IMR-90 (cell line): ENCODE results near the gene LAG3. TPM values are rescaled to one million over a fixed set of nuclear protein-coding genes. Genes with fewer than 3 reads are reported as not detected.

Experiments
- CEBPB ChIP-seq: IDR thresholded peaks from 2 replicates; pipeline ENCODE4 v1.6.1; 2012; ENCODE audit warnings: low read depth, low read length, improper control_type of control experiment
- ELK1 ChIP-seq: fragments of 150-350 bp; IDR thresholded peaks from 2 replicates; pipeline ENCODE4 v1.6.1; 2016; ENCODE audit warnings: low read depth, mild to moderate bottlenecking, low read length, moderate library complexity, borderline replicate concordance
- MAFK ChIP-seq: IDR thresholded peaks from 2 replicates; pipeline ENCODE4 v1.6.1; 2012; ENCODE audit warnings: low read depth, low read length, improper control_type of control experiment
- MXI1 ChIP-seq: IDR thresholded peaks from 2 replicates; pipeline ENCODE4 v1.6.1; 2012; ENCODE audit warnings: low read depth, mild to moderate bottlenecking, low read length, moderate library complexity, borderline replicate concordance
- POLR2A ChIP-seq: IDR thresholded peaks from 2 replicates; pipeline ENCODE4 v1.6.1; 2012; ENCODE audit warnings: mild to moderate bottlenecking, low read depth, low read length
- RAD21 ChIP-seq: IDR thresholded peaks from 2 replicates; pipeline ENCODE4 v1.6.1; 2012; ENCODE audit warnings: low read length, improper control_type of control experiment
- RFX5 ChIP-seq: IDR thresholded peaks from 2 replicates; pipeline ENCODE4 v1.8.0; 2012; ENCODE audit warnings: low read depth, mild to moderate bottlenecking, low read length, moderate library complexity
- polyA plus RNA-seq, 3 experiments: library from polyadenylated mRNA; depleted of rRNA; stranded (reverse); fragments of >200 nt; gene quantifications; 2 replicates each; pipeline ENCODE4 v1.2.3, GENCODE V29; 2012; ENCODE audit warnings: low replicate concordance in 1 of 3
- total RNA-seq: library from RNA; depleted of rRNA; stranded (reverse); fragments of >200 nt; gene quantifications from 2 replicates; pipeline ENCODE4 v1.2.3, GENCODE V29; 2012

LAG3 gene
- total and polyA plus RNA-seq, 2 of the 4 experiments (the other 2 are of a cell fraction): 0.41 TPM; not detected in 1

DNA sequence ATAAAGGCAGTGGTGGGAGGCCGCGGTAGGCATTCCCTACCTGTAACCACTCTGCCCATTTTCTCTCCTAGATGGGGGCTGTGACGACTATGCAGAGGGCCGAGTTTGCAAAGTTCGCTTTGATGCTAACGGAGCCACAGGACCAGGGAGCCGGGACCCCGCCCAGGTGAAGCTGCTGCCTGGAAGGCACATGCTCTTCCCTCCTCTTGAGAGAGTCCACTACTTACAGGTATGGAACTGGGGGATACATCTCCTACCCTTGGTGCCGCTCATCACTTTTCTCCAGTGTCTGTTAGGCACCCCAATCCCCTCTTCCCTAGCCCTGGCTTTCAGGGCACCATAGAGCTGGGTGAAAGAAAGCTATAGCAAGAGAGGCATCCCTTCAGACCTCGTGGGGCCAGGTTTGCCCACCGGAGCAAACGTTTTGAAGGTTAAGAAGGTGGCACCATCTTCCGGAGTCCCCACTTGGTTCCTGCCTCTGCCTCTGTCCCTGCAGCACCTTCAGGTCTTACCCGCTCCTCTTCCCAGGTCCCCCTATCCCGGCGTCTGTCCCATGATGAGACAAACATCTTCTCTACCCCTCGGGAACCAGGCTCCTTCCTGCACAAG is 53.9 kb downstream of the LAG3 start (continued):
- TF ChIP-seq ELK1 (no peak), MAFK (no peak), RAD21 (no peak), MXI1 (no peak), POLR2A (no peak), CEBPB (no peak), RFX5 (no peak)
